ENCODE results near the gene FGF2.
"Not testable (repeated sequence)": the region's sequence is repeated elsewhere in the genome, so short reads cannot be mapped to it uniquely, and the experiment has no call there.

FGF2 gene

DNA sequence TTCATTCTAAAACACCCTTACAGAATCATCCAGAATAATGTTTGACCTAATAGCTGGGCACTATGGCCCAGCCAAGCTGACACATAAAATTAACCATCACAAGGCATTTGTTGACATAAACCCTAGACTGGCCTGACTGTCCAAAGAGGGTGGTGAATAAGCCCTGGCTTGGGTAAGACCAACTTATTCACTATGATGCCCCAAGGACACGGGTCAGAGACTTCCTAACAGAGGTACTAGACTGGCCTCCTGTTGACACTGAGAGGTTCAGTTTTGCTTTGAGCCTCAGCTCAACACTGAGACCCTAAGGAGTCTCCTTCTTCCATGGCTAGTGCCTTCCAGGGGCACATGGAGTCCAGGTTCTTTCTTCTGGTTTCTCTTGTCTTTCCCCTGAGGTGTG is 21.3 kb downstream of the FGF2 start:
- DNase-seq (ENCODE audit: low spot score), result no peak

DNA sequence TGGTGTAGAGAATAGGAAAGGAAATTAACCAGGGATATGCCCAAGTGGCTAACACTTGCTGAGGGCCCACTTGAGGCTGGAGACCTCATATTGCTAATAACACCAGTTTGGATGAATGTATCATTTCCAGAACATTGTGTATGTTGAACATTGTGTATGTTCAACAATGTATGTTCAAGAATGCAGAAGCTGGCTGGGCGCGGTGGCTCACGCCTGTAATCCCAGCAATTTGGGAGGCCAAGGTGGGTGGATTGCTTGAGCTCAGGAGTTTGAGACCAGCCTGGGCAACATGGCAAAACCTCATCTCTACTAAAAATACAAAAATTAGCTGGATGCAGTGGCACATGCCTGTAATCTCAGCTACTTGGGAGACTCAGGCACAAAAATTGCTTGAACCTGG is 23.2 kb downstream of the FGF2 start:
- not testable (repeated sequence) for DNase-seq (ENCODE audit: low spot score)

DNA sequence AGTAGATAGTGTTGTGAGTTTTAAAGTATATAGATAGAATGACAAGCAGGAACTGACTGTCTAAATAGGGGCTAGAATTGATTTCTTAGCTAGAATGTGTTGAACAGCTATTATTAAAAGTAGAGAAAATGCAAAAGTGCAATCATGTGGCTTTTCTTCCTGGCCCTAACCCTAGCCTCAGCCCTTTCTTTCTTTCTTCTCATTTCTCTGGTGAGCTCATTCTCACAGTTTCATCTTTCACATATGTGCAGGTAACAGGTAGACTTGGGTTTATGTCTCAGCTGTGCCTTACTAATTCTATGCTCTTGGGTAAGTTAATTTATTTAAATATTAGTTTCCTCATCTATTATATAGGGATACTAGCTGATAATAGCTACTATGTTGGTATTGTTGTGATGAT is 24.9 kb downstream of the FGF2 start:
- DNase-seq (ENCODE audit: low spot score), result no peak

DNA sequence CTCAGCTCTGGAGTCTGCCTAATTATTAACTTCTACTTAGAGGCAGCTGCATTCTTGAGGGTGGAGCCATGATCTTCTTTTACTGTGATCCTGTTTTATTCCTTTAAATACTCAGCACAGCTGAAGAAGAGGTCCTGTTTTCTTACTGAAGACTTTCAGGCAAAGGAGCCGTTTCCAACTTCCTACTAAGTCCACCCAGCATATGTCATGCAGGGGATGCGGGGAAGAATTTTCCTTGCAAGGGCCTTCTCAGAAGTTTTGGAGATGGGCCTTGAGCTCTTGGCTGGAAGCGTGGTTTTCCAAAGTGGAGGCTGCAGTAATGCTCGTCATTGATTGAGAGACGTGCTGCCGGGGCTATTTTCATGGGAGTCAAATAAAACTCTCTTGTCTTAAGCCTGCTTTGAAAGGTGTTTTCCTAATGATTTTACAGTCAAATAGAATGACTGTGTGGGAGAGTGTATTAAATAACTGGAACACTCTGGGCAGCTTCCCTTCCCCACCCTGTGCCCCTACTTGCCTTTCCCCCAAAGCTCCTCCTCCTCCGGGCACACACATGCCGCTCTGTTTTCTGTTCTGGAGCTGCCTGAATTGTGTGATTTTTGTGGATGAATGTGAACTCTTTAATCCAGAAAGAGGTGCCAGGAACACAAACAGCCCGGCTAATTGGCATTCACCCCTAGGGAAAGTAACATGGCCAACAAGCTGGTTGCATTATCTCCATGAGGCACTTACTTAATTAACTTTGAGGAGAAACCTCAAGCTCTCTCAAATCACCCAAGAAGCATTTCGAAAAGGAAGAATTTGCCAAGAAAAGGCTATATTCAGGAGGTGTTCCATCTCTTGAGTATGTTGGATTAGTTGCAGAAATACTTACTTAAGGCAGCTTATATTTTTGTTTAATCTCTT is 28.1 kb downstream of the FGF2 start:
- DNase-seq (ENCODE audit: low spot score), result no peak

DNA sequence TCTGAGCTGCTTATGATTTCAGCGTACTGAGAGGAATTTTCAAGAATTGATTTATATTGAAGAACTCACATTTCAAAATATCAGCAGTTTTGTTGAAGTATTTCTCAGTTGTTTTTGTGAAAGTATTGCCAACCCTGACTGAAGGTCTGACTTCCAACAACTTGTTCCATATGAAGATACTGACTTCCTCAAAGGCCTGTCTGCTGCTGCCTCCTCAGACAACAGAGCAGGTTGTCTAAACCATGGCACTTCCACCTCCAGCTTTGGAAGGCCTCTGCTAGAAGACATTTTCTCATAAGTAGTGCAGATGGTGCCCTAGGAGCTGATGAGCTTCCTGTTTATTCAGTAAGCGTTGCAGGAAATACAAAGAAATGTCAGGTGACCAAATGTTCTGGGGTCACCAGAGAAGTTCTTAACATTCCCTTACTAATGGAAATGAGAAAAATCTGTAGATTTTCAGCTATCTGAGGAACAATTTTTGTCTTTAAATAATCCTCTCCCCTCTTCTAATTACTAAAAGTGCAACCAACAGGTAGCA is 28.8 kb downstream of the FGF2 start:
- no peak for DNase-seq (ENCODE audit: low spot score)

DNA sequence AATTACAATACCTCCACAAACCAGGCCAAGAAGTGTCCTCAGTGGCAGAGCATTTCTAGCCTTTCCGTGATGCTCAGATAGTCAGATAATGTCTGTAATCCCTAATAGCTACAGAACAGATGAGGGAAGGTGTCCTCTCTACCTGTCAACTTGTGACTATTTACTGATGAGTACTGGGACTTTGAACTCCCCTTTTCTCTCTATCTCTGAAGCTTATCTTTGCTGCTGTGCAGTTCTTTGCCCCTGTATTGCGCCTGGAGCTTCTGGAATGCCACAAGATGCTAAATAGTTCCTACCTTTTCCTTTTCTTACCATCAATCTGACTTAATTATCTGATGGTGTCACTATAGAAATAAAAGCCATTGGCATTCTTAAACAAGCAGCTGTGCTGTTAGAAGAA is 30.5 kb downstream of the FGF2 start:
- no peak for DNase-seq (ENCODE audit: low spot score)

DNA sequence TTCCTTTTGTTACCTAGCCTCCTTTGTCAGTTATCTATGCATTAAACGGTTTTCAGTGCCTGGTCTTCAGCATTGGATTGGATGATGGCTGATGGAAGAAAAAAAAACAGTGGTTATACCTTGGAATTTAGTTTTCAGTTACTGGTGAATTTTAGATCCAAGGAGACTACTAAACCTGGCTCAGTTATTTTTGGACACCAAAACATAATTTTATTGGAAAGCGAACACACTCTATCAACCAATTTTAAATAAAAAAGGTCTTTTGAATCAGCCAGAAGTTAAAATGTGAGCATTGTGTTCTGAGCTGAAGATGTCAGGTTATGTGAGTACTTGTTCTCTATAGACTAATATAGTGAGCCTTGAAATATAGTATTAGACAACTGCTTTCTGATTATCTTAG is 32.1 kb downstream of the FGF2 start:
- no peak for DNase-seq (ENCODE audit: low spot score)

DNA sequence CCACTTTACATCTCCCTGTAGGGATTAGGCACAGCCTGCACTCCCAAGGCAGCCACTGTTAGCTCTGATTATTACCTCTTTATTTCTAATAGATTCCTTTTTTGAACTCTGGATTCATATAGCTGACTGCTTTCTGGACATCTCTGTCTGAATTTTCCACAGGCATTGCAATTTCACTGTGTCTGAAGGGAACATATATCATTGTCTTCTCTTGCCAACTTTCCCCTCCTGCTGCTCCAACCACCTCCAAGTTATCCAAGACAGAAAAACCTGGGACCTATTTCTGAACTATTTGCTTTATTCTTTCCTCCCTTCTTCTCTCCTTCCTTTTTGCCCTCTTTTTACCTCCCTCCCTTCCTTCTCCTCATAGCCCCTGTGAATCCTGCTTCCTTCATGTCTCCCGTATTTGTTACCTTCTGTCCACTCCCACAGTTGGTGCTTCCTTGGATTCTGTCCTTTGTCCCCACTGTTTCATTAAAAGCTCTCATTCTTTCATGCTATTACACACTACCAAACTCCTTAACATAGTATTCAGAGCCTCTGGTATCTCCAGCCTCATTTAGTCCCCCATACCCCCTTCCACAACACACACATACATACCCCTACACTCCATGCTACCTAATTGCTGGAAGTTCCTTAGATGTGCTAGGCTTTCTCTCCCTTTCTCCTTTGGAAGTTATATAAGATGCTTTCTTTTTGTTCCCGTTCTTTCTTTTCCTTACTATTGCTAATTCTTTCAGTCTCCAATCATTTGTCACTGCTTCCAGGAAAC is 34.7 kb downstream of the FGF2 start:
- DNase-seq (ENCODE audit: low spot score), result no peak

DNA sequence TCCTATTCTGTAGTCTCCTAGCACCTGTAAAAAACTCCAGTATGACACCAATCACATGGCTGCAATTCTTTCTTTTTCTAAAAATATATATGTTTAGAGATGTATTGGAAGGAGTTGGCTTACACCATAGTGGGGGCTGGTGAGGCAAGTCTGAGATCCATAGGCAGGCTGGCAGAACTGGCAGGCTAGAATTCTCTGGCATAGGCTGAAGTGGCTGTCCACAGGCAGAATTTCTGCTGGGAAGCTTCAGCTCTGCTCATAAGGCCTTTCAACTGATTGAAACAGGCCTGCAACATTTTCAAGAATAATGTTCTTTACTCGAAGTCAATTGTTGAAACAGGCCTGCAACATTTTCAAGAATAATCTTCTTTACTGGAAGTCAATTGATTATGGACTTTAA is 37.0 kb downstream of the FGF2 start:
- no peak for DNase-seq (ENCODE audit: low spot score)

DNA sequence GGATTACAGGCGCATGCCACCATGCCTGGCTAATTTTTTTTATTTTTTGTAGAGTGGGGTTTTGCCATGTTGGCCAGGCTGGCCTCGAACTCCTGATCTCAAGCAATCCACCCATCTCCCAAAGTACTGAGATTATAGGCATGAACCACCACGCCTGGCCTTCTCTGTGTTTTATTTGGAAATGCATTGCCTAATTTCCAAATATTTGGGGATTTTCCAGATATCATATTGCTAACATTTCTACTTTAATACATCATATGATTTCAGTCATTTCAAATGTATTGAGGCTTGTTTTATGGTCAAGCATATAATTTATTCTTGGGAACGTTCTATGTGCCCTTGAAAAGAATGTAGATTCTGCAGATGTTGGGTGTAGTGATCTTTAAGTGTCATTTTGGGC is 38.8 kb downstream of the FGF2 start:
- DNase-seq (ENCODE audit: low spot score), result no peak

DNA sequence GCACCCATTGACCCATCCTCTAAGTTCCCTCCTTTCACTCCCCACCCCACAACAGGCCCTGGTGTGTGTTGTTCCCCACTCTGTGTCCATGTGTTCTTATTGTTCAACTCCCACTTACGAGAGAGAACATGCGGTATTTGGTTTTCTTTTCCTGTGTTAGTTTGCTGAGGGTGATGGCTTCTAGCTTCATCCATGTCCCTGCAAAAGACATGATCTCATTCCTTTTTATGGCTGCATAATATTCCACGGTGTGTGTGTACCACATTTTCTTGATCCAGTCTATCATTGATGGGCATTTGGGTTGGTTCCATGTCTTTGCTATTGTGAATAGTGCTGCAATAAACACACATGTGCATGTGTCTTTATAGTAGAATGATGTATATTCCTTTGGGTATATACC is 41.6 kb downstream of the FGF2 start:
- DNase-seq (ENCODE audit: low spot score), result not testable (repeated sequence)

DNA sequence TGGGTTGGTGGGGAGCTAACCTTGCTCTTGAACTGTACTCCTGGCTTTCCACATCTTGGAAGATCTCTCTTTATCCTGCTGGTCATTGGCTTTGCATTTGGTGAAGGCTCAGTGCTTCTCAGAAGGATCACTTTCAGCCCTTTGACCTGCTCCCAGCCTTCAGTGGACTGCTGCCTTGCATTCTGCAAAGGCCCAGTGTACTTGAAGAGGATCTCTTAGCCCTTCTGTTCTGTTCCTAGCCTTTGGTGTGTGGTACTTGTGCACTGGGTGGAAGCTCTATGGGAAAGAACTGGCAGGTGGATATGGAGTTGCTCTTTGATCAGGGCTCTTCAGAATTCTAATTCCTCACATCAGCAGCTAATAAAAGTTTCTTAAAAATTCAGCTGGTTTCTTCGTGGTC is 46.5 kb downstream of the FGF2 start:
- no peak for DNase-seq (ENCODE audit: low spot score)

DNA sequence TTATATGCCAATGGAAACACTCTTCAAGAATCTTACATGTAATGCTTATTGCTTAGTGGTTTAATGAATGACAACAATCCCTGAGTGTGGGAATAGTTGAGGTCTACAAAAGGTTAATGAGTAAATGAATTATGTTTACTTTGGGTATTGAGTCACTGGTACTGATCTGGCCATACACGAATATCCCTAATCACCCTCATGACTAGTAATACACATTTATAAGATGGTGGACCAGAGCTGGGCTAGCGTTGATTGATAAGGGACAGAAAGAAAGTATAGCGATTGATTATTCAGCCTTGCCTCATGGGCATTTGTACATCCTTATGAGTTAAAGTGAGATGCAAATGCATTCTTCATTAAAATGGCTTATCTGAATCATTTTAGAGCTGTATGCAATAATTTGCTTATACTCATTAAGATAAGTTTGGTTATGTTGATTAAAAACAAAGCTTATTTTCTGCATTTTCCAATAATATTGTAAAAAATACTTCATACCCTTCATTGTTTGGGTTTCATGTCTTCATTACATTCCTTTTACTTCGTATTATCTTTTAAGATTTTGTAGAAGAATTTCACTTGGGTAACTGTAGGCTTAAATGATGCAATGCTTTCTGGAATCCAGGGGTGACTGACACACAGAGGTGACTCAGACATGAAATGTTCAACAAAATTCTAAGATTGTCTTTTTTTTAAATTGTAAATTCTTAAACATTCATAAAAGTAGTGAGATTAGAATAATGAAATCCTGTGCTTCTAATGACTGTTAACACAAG is 47.4 kb downstream of the FGF2 start:
- peak; percentile 67 for DNase-seq (ENCODE audit: low spot score)

DNA sequence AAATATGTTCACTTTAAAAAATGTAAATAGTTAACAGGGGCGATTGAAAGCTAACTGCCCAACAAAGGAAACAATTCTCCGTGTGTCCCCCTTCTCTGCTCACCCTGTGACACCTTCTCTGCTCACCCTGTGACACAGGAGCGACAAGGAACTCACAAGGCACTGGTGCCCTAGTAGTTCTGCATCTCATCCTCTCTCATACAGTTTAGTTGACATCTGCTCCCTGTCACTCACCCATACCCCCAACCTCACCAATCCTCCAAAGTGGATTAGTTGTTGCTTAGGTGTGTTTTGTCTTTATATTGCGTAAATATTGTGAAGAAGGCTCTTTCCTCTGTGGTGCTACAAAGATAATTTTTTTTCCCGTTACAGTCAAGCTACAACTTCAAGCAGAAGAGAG is 49.3 kb downstream of the FGF2 start:
- DNase-seq (ENCODE audit: low spot score), result no peak

DNA sequence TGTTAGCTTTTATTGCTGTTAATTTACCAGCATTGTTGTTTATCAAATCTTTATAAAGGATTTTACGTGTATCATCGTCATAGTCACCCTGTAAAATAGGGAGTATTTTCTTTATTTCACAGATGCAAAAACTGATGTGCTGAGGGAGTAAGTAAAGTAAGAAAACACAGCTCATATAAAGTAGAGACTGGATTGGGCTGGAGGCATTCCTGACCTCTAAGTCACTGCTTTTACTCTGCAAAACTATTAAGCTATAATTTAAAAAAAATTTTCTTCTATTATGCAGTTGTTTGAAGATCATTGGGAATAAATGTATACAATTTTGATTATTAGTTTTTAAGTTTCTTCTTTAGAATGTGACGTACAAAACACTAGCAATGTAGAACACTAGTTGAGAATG is 49.8 kb downstream of the FGF2 start:
- DNase-seq (ENCODE audit: low spot score), result no peak

DNA sequence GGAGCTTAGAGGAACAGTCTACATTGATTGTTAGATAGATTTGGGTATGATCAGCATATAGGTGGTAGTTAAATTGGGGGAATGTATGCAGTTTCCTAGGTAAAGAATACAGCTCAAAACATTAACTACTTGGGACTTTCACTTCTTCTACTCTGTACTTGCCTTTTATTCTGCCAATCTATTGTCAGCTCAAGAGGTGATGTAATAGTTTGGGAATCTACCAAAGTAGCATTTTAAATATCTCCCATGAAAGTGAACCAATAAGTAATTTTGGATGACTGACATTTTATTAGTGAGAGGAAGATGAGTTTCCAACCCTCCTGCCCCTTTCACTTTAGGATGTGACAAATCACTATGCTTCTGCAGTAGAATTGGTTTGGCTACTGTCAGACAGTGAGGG is 52.4 kb downstream of the FGF2 start:
- DNase-seq (ENCODE audit: low spot score), result no peak

DNA sequence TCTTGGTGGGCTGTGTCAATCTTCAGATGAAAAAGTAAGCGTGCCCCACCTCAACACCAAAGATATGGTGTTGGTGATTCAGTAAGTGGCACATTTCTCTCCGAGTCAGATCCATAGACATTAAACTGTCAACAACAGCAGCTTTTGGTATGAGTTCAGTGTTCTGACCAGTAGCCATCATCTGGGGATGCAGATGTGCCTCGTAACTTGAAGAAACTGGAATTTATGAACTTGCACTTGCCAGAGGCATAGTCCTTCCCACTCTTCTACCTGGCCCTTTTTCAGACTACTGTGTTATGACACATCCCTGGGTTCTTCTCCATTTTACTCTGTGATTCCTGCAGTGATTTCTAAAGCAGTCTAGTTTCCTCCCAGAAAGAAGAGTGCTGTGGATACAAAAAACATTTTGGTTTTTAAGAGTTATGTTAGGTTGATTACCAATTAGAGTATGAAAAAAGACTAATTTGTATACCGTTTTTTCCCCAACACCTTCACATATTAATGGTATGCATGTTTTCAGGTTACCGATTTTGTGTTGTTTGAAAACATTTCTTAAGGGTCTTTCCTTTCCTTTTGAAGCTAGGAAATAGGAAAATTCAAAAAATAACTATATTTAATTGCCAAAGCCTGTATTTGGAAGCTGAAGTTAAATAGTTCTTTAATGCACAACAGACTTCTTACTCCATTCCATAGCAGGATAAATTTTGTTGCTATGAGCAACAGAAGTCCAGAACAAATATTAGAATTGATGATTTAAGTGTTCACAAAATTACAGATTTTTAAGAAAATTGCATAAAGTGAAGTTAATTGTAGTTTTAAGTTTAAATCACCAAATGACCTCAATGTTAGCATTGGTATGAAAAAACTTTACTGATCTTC is 56.5 kb downstream of the FGF2 start:
- peak; percentile 26 for DNase-seq (ENCODE audit: low spot score)

DNA sequence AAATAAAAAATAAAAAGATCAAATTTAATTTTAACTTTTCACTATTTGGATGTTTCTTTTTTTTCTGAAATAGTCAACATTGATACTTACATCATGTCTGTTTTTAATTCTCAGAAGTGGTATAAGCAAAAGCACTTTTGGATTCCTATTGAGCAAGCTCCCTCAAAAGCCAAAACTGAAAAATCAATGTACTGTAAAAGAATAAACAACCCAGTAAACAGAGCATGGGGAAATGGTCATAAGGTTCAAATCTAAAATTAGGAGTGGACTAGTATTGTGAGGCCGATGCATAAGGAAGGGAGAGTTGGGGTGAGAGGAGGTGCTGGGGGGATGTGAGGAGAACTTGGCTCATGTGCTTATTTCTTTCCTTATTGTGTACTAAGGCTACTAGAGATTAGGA is 57.9 kb downstream of the FGF2 start:
- no peak for DNase-seq (ENCODE audit: low spot score)

DNA sequence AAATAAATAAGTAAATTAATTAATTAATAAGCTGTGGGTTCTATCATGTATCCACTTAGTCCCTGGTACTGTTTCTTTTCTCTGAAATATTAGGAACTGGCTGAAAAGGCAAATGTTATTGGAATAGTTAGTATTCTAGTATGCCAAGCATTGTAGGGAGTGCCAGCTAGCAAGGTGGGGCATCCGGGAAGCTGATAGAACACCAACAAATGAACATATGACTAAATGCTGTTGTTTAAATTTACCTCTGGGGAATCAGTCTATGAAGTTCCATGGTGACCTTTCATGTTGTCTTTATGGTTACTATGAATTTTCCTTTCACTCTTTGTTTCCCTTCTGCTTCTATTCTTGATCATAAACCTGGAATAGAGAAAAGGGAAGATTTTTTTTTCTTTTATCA is 63.1 kb downstream of the FGF2 start:
- no peak for DNase-seq (ENCODE audit: low spot score)

DNA sequence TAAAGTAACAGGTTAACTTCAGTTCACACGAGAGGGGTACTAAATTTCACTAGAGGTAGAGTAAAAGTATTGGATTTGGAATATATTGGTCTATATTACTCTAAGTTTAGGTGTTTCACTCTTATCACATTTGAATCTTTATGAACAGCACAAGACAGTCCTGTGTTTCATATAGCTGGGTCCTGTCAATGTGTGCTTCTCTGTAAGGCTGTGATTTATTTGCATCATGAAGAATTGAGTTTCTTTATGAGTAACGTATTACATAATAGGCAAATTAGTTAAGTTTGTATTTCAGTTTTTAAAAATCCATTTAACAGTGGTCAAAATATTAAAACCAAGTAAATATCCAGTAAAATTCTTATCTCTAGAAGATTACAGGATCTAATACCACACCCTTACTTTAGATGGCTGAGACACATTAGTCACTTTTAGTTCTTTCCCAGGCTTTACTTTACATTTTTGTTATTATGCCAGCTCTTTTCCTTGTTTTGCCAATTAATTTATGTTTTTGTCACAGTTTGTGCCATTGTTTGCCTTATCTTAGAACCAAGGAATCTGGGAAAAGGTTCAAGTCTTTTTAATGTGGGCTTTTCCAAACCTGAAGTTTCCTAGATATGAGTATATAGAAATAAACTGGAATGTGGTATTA is 63.6 kb downstream of the FGF2 start:
- DNase-seq (ENCODE audit: low spot score), result no peak

DNA sequence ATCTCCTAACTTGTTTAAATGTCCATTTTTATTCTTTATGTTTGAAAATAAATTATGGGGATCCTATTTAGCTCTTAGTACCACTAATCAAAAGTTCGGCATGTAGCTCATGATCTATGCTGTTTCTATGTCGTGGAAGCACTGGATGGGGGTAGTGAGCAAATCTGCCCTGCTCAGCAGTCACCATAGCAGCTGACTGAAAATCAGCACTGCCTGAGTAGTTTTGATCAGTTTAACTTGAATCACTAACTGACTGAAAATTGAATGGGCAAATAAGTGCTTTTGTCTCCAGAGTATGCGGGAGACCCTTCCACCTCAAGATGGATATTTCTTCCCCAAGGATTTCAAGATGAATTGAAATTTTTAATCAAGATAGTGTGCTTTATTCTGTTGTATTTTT is 68.2 kb downstream of the FGF2 start:
- DNase-seq (ENCODE audit: low spot score), result no peak

Data from AG08395 (cell line).